Measurements from ENCODE around the gene SRCIN1. TPM values are rescaled to one million over a fixed set of nuclear protein-coding genes. Genes with fewer than 3 reads are reported as not detected.

The SRCIN1 gene
- total RNA-seq, 1 experiment from 2014 or later: 25.8 TPM

DNA sequence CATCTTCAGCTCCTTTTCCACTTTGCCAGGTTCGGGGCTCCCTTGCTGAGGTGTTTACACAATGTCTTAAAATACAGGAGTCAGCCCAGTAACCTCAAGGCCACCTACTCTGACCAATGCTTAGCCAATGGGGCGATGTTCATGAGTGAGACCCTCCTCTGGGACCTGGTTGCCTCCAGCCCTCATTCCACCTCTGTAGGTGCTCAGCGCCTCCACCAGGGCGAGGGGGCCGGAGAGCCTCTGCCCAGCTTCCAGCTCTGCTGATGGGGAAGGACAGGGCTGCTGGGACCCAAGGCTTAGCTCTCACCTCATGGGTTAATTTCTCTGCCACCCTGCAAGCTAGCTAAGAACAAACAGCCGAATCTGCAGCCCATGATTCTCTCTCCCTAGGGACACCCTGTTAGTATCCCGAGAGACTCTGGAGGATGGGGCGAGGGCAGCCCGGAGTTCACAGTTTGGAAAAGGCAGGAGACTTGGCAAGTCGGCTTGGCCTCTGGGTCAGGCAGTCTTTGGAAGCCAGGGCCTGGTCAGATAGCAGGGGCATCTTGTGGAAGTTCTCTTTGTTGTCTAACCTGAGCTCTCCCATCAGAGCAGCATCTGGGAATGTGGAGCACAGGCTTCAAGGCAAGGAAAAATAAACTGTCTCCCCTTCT lies 16.2 kb downstream of the SRCIN1 start:
- no TSS peak for BruUV-seq (replicated peaks)
- Histone ChIP-seq H3K27me3 (replicated peaks; ENCODE audit: control insufficient read depth, insufficient read depth, low read length) (no peaks in the 10 kb centered on the region), H3K36me3 (ENCODE audit: control insufficient read depth, insufficient read depth, low read length) (no peaks in the 10 kb centered on the region; the same call in 1 of the 2 replicates), H3K4me1 (peaks cover 10% of the 10 kb centered on the region), H3K4me3 (ENCODE audit: low read depth, low read length) (no peak overlapping the region), H3K9me3 (no peaks in the 10 kb centered on the region)
- H3K27ac Mint-ChIP-seq (ENCODE audit: unreplicated experiment): no peak overlapping the region
- peaks cover 5% of the 10 kb centered on the region for H3K36me3 Mint-ChIP-seq (ENCODE audit: insufficient read depth, unreplicated experiment)
- no peaks in the 10 kb centered on the region for H3K9me3 Mint-ChIP-seq (ENCODE audit: unreplicated experiment)
- H3K4me3 Mint-ChIP-seq (ENCODE audit: unreplicated experiment): no peak overlapping the region
- no peak for DNase-seq
- TF ChIP-seq, protein P1, sequence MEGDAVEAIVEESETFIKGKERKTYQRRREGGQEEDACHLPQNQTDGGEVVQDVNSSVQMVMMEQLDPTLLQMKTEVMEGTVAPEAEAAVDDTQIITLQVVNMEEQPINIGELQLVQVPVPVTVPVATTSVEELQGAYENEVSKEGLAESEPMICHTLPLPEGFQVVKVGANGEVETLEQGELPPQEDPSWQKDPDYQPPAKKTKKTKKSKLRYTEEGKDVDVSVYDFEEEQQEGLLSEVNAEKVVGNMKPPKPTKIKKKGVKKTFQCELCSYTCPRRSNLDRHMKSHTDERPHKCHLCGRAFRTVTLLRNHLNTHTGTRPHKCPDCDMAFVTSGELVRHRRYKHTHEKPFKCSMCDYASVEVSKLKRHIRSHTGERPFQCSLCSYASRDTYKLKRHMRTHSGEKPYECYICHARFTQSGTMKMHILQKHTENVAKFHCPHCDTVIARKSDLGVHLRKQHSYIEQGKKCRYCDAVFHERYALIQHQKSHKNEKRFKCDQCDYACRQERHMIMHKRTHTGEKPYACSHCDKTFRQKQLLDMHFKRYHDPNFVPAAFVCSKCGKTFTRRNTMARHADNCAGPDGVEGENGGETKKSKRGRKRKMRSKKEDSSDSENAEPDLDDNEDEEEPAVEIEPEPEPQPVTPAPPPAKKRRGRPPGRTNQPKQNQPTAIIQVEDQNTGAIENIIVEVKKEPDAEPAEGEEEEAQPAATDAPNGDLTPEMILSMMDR (IDR thresholded peaks at IDR 0.05; ENCODE audit: insufficient read depth in 1 of 2, low read depth in 1 of 2, low read length in 1 of 2, severe bottlenecking in 1 of 2, unreplicated experiment in 1 of 2): no peak
- H3K4me1 Mint-ChIP-seq (ENCODE audit: low read depth, unreplicated experiment): peaks cover 5% of the 10 kb centered on the region
- intact Hi-C loops (cut with micrococcal nuclease; ENCODE audit: unreplicated experiment): no loop called here
- CTCF ChIA-PET: interaction anchor here (1.1 to 5.6 kb wide), 2 partner anchors 31 to 74 kb away, joined by 3 to 111 read pairs; no protein-coding TSS in a partner anchor
- no peaks in the 10 kb centered on the region for H3K27me3 Mint-ChIP-seq (ENCODE audit: insufficient read depth, unreplicated experiment)
- POLR2A ChIA-PET: interaction anchor here (0.8 kb wide), 1 partner anchor 9 kb away, joined by 3 read pairs; no protein-coding TSS in a partner anchor

- Mint-ChIP-seq H3K36me3 (ENCODE audit: insufficient read depth, unreplicated experiment) (peaks cover 5% of the 10 kb centered on the region), H3K27me3 (ENCODE audit: insufficient read depth, unreplicated experiment) (no peaks in the 10 kb centered on the region), H3K4me1 (ENCODE audit: low read depth, unreplicated experiment) (peaks cover 8% of the 10 kb centered on the region), H3K4me3 (ENCODE audit: unreplicated experiment) (no peak overlapping the region), H3K9me3 (ENCODE audit: unreplicated experiment) (no peaks in the 10 kb centered on the region), H3K27ac (ENCODE audit: unreplicated experiment) (no peak overlapping the region)
- Histone ChIP-seq H3K9me3 (no peaks in the 10 kb centered on the region), H3K27me3 (replicated peaks; ENCODE audit: control insufficient read depth, insufficient read depth, low read length) (no peaks in the 10 kb centered on the region), H3K4me3 (ENCODE audit: low read depth, low read length) (no peak overlapping the region), H3K36me3 (ENCODE audit: control insufficient read depth, insufficient read depth, low read length) (no peaks in the 10 kb centered on the region; the same call in 1 of the 2 replicates), H3K4me1 (peaks cover 12% of the 10 kb centered on the region)
- no TSS peak for BruUV-seq (replicated peaks)
- CTCF ChIA-PET: interaction anchor here (5.6 kb wide), 1 partner anchor 30 kb away, joined by 111 read pairs; no protein-coding TSS in a partner anchor
- DNase-seq: no peak
- intact Hi-C loops (cut with micrococcal nuclease; ENCODE audit: unreplicated experiment): no loop called here
- POLR2A ChIA-PET: interaction anchor here (0.8 kb wide), 1 partner anchor 10 kb away, joined by 3 read pairs; no protein-coding TSS in a partner anchor
- TF ChIP-seq, protein P1 (IDR thresholded peaks at IDR 0.05; ENCODE audit: insufficient read depth in 1 of 2, low read depth in 1 of 2, low read length in 1 of 2, severe bottlenecking in 1 of 2, unreplicated experiment in 1 of 2): no peak
Measured at GRCh38 chr17:38588788-38589174, 17.0 kb downstream of the SRCIN1 start.

- no peak overlapping the region for H3K27ac Mint-ChIP-seq (ENCODE audit: unreplicated experiment)
- peaks cover 12% of the 10 kb centered on the region for H3K4me1 ChIP-seq
- H3K36me3 ChIP-seq (ENCODE audit: control insufficient read depth, insufficient read depth, low read length): no peaks in the 10 kb centered on the region; the same call in 1 of the 2 replicates
- H3K36me3 Mint-ChIP-seq (ENCODE audit: insufficient read depth, unreplicated experiment): peaks cover 5% of the 10 kb centered on the region
- intact Hi-C loops (cut with micrococcal nuclease; ENCODE audit: unreplicated experiment): no loop called here
- no peaks in the 10 kb centered on the region for H3K27me3 Mint-ChIP-seq (ENCODE audit: insufficient read depth, unreplicated experiment)
- H3K4me3 Mint-ChIP-seq (ENCODE audit: unreplicated experiment): no peak overlapping the region
- TF ChIP-seq, protein P1 (IDR thresholded peaks at IDR 0.05; ENCODE audit: insufficient read depth in 1 of 2, low read depth in 1 of 2, low read length in 1 of 2, severe bottlenecking in 1 of 2, unreplicated experiment in 1 of 2): no peak
- DNase-seq: no peak
- CTCF ChIA-PET: interaction anchor here (0.8 to 5.6 kb wide), 3 partner anchors 29 to 75 kb away, joined by 3 to 111 read pairs (median 4); no protein-coding TSS in a partner anchor
- POLR2A ChIA-PET: no interaction called here
- H3K9me3 ChIP-seq: no peaks in the 10 kb centered on the region
- BruUV-seq (replicated peaks): no TSS peak
- no peak overlapping the region for H3K4me3 ChIP-seq (ENCODE audit: low read depth, low read length)
- no peaks in the 10 kb centered on the region for H3K27me3 ChIP-seq (replicated peaks; ENCODE audit: control insufficient read depth, insufficient read depth, low read length)
- H3K9me3 Mint-ChIP-seq (ENCODE audit: unreplicated experiment): no peaks in the 10 kb centered on the region
- peaks cover 8% of the 10 kb centered on the region for H3K4me1 Mint-ChIP-seq (ENCODE audit: low read depth, unreplicated experiment)
Measured at GRCh38 chr17:38587947-38588787, 17.6 kb downstream of the SRCIN1 start.
